COLO829 (cell line): ENCODE data around the gene WFS1.

Experiments used
- DNase-seq: peaks from one replicate; pipeline ENCODE4 v3.0.0; 2012; ENCODE audit warnings: low spot score

WFS1 gene

GRCh38 chr4:6259886-6260285 is 9.8 kb upstream of the WFS1 start:
- no peak for DNase-seq

GRCh38 chr4:6262176-6262575 is 7.5 kb upstream of the WFS1 start:
- no peak for DNase-seq

DNA sequence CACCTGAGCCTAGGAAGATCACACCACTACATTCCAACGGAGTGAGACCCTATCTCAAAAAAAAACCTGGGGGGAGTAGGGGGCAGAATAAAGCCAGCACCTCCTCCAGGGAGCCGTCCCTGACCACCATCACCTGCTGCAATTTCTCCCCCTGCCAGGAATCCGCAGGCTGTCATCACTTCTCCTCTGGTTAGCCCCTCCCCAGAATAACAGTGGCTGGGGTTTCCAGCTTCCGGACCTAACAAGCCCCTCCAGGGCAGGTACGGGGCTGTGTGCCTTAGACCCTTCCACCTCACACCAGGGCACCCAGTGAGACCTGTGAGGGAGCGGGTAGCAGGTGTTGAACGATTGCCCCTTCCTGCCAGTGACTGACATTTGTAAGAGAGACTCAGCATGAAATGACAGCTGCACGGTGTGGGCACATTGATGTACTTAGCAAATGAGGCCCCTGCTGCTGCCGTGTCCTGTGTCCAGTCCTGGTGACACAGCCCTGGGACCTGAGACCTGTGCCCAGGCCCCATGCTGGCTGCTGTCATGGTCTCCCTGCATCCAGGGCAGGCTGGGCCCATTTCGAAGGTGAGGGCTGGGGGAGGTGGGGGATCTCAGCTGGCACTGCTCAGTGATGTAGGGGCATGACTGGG is 6.7 kb upstream of the WFS1 start:
- DNase-seq: no peak

DNA sequence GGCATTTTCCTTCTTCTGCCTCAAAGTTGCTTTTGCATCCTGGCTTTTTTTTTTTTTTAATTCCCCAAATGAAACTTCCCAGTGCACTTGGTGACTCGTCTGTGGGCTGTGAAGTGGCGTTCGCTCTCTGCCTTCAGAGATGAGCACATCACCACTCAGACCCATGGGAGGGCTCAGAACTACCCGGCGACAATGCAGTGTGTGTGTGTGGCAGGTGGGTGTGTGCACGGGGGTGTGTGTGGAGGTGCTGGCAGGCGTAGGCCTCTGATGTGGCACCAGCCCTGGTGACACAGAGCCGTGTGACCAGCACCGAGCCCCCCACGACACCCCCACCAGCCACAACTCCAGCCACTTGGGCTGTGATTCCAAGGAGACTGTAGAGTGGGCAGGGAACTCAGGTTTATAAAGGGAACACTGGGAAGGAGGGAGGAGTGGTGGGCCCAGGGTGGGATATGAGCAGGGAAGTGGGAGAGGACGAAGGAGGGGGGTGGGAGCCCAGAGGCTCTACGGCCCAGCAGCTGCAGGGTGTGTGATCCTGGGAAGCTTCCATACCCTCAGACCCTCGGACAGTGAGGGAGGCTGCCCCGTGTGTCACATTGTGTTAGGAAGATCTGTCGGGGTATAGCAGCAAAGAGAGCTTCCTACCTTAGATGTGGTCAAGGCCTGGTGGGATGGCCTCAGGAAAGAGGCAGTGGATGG is 6.0 kb upstream of the WFS1 start:
- no peak for DNase-seq

DNA sequence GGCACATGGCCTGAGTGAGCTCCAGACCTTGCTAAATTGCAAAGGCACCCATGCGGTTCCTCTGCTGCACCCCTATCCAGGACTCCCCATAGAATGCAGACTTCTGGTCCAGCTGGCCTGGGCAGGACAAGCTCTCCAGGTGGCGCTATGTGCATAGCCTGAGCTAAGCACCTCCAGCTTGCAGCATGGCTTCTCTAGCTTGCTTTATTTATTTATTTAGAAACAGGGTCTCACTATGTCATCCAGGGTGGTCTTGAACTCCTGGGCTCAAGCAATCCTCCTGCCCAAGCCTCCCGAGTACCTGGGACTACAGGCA is 5.5 kb upstream of the WFS1 start:
- no peak for DNase-seq

- DNase-seq: no peak
These were observed 4.1 kb upstream of the WFS1 start for GRCh38 chr4:6265546-6265945.

- no peak for DNase-seq
These were observed 2.1 kb upstream of the WFS1 start for GRCh38 chr4:6267573-6267972.

DNA sequence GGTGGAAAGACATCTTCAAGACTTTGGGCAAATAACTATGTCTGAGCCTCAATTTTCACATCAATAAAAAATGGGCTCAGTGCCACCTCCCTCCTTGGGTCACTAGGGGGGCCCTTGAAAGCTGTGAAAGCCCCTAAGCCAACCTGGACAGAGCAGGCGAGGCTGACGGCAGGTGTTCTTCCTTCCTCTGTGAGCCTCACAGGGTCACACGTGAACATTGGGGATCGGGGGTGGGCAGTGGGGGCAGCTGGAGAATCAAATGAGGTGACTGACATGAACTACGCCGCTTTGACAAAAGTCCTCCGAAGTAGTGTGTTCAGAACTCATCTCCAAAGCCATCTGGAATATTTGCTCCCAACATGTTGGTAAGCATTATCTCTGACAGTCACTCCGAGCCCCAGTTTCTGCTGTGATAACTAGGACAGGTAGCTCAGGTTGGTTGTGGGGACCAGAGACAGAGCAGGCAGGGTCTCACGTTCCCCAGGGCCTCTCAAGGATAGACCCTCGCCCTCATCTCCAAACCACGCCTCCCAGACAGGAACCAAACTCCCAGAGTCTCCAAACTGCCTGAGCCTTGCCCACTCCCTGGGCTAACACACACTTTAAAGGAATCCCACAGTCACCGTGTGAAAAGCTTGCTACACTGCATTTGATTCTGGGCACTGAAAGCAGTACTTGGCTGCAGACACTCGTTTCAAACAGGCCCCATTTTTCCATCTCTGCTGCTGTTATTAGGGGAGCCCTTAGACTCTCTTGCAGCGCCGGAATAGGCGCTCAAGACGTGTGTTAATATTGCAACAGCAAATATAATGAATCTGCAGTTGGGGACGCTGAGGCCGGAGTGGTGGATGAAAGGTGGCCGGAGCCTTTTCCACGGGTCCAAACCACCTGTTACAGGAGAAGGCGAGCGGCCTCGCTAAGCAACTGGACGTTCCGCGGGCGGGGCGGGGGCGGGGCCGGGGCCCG is 717 bp upstream of the WFS1 start:
- DNase-seq: no peak

DNA sequence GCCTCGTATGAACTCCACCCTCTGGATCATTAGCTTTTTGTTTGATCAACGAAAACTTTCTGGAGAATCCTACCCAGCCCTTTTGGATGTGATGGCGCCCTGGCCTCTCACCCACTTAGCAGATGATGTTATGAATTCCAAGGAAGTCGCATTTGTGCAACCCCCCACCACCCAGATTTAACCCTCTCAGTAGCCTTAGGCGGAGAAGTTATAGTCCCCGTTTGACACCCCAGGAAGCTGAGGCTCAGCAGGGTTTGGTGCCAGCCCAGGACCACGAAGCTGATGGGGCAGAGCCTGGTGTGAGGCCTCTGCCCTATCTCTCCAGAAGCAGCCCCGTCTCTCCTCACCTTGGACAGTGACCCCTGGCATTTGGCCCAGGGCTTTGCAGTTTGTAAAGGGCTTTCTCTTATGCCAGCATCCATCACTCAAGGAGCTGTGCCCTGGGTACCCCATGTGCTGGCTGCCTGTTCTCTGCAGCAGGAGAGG is 1.0 kb downstream of the WFS1 start:
- DNase-seq: no peak

DNA sequence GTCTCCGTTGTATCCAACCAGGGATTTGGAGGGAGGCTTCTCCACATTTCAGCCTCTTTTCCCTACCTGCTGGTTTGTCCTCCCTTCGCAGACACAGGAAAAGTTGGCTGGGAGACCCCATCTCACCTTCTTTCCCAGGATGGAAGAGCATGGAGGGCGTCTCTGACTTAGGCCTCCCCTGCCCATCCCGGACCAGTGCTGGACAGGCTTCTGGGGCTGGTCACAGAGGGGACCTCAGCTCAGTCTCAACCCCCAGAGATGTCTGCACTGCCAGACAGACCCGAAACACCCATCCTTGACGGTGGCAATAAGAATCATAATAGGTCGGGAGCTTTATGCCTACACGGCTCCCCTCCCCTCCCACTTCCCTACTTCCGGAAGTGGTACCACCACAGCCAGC is 1.6 kb downstream of the WFS1 start:
- DNase-seq: no peak

GRCh38 chr4:6271701-6272465 is 2.2 kb downstream of the WFS1 start:
- no peak for DNase-seq

- DNase-seq: no peak
These were observed 3.4 kb downstream of the WFS1 start for GRCh38 chr4:6272863-6273660.

DNA sequence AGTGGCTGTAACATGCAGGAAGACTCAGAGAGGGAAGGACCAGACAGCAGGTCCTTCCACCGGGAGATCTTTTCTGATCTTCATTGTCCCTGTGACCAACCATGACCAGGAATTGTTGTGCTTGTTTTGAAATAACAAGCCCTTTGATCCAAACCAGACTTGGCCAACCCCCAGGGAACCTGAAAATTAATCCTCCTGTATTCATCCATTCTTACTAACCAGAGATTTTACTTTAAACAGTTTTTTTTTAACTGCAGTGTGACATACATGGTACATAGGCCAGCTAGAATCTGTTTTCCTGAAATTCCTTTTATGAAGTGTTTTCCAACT is 4.0 kb downstream of the WFS1 start:
- DNase-seq: no peak

DNA sequence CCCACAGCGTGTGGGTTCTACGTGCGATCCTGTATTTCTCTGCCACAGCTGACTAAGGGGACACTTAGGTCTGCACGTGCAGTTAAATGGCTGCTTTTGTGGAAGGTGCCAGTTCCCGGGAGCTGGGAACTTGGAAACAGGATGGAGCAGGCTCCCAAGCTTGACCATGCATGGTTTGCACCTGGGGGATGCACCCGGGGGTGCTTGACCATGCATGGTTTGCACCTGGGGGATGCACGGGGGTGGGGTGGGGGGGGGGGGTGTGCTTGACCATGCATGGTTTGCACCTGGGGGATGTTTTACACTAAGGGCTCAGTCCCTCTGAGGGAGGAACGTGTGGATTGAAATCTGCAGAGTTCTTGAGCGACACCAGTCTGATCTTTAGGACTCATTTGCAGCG is 5.7 kb downstream of the WFS1 start:
- no peak for DNase-seq

- DNase-seq: peak; percentile 7
These were observed 6.5 kb downstream of the WFS1 start for GRCh38 chr4:6275898-6276806.

GRCh38 chr4:6277139-6277802 is 7.6 kb downstream of the WFS1 start:
- no peak for DNase-seq

DNA sequence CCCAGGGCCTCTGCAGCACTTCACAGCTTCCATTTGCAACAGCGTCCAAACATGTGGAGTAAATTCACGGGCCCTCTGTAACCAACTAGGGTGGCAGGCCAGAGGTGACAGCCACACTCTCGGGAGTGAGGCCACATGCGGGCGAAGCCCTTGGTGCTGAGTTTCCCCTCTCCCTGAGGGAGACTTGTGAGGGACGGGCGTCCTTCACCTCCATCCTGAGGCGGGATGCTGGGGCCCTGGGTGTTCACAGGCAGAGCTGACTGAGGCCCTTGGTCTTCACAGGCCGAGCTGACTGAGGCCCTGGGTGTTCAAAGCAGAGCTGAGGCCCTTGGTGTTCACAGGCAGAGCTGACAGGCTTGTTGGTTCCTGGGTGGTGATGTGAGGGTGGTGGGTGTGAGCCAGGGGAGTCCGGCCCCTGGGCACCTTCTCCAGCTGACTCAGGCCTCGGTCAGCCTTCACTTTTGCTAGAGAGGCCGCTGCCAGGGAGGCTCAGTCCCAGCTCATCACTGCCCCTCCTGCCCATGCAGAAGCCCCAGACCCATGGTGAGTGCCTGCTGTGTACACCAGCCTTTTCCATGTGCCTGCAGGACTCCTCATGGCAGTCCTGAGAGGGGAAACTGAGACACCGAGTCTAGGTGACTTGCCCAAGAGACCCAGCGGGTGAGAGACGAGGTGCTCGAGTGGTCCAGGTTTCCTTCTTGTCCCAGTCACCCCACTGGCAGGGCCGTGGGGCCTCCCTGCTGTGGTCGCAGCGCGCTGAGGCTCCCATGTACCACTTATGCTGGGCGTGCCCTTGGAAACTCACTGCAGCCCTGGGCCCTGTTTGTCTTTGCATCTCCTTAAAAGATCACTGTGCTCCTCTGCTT is 8.5 kb downstream of the WFS1 start:
- DNase-seq: no peak

- DNase-seq: no peak
These were observed 9.1 kb downstream of the WFS1 start for GRCh38 chr4:6278801-6279197.
